ENCODE results near the gene ENTHD1. TPM values are rescaled to one million over a fixed set of nuclear protein-coding genes. Genes with fewer than 3 reads are reported as not detected.

Gene ENTHD1
- total and polyA plus RNA-seq, 2 donors (not counting 3 experiments of a cell fraction or from before 2014, with no cell fraction given) = not detected

- H3K27ac ChIP-seq (ENCODE audit: insufficient read depth, low read depth, low read length) = no peak overlapping the region
- no peaks in the 10 kb centered on the region for H3K36me3 ChIP-seq (ENCODE audit: control insufficient read depth in 2 of 2, extremely low read depth in 1 of 2, insufficient read depth in 2 of 2, low read length in 2 of 2)
- POLR2A ChIA-PET = no interaction called here
- TF ChIP-seq POLR2A (IDR thresholded peaks at IDR 0.05; ENCODE audit: low read depth, low read length) (no peak), GATA2 (IDR thresholded peaks at IDR 0.05; ENCODE audit: insufficient read depth, insufficient read length, low read depth, low read length) (no peak), JUN (IDR thresholded peaks at IDR 0.05; ENCODE audit: borderline replicate concordance, insufficient read depth, insufficient read length, low read depth) (no peak), EZH2 (IDR thresholded peaks at IDR 0.05; ENCODE audit: borderline replicate concordance, low read depth, low read length, severe bottlenecking) (no peak), MAX (IDR thresholded peaks at IDR 0.05; ENCODE audit: insufficient read depth, insufficient read length) (no peak), MYC (IDR thresholded peaks at IDR 0.05; ENCODE audit: low read depth, low read length) (no peak), FOS (IDR thresholded peaks at IDR 0.05; ENCODE audit: borderline replicate concordance, insufficient read depth, low read length) (no peak), POLR2AphosphoS5 (IDR thresholded peaks at IDR 0.05; ENCODE audit: insufficient read depth, low read depth, low read length) (no peak)
- TF ChIP-seq, protein P1, sequence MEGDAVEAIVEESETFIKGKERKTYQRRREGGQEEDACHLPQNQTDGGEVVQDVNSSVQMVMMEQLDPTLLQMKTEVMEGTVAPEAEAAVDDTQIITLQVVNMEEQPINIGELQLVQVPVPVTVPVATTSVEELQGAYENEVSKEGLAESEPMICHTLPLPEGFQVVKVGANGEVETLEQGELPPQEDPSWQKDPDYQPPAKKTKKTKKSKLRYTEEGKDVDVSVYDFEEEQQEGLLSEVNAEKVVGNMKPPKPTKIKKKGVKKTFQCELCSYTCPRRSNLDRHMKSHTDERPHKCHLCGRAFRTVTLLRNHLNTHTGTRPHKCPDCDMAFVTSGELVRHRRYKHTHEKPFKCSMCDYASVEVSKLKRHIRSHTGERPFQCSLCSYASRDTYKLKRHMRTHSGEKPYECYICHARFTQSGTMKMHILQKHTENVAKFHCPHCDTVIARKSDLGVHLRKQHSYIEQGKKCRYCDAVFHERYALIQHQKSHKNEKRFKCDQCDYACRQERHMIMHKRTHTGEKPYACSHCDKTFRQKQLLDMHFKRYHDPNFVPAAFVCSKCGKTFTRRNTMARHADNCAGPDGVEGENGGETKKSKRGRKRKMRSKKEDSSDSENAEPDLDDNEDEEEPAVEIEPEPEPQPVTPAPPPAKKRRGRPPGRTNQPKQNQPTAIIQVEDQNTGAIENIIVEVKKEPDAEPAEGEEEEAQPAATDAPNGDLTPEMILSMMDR (IDR thresholded peaks at IDR 0.05; ENCODE audit: extremely low read depth in 1 of 2, insufficient read depth in 1 of 2, low read depth in 1 of 2, low read length in 2 of 2) = no peak
- peaks cover 7 to 15% of the 10 kb centered on the region in 2 experiments for H3K27me3 ChIP-seq (ENCODE audit: control insufficient read depth in 2 of 2, insufficient read depth in 2 of 2, low read length in 2 of 2)
- no peaks in the 10 kb centered on the region for H3K4me1 ChIP-seq (ENCODE audit: control insufficient read depth, extremely low read depth, insufficient read depth, low read length)
- H2AFZ ChIP-seq (ENCODE audit: low read depth, low read length) = no peak overlapping the region
- H3K79me2 ChIP-seq (ENCODE audit: control insufficient read depth, insufficient read depth, low read length) = no peaks in the 10 kb centered on the region
- DNase-seq (ENCODE audit: low read depth, low spot score) (no peak), FAIRE-seq (no peak)
- H3K4me2 ChIP-seq (ENCODE audit: insufficient read depth, low read length) = no peak overlapping the region
- no peak overlapping the region for H3K4me3 ChIP-seq (replicated peaks in 1 of 3; ENCODE audit: insufficient read depth in 1 of 3, low read depth in 1 of 3, low read length in 3 of 3)
- dilution Hi-C loops (cut with MboI; ENCODE audit: extremely low pct_ligation_motif_present, low sequenced_read_pairs) = no loop called here
- no peaks in the 10 kb centered on the region for H3K9me3 ChIP-seq (replicated peaks; ENCODE audit: control insufficient read depth, insufficient read depth, low read length)
- intact Hi-C loops (cut with micrococcal nuclease) = no loop called here
- H3K9ac ChIP-seq (replicated peaks; ENCODE audit: extremely low read depth, insufficient read depth, low read length) = no peak overlapping the region
- H4K20me1 ChIP-seq (replicated peaks; ENCODE audit: control insufficient read depth, extremely low read depth, insufficient read depth, low read length) = no peaks in the 10 kb centered on the region
- BruUV-seq (replicated peaks) = no TSS peak
- CTCF ChIA-PET = interaction anchor here (1.6 kb wide), 1 partner anchor 11 kb away, joined by 5 read pairs; no protein-coding TSS in a partner anchor
- H3K9me1 ChIP-seq (replicated peaks; ENCODE audit: control insufficient read depth, extremely low read depth, insufficient read depth, low read length) = no peaks in the 10 kb centered on the region
Measured at GRCh38 chr22:39908136-39908535, 14.6 kb upstream of the ENTHD1 start.
